SU-DHL-6 (cell line): ENCODE measurements around the gene GARIN5A.

Experiments used
- H2AFZ ChIP-seq: fragments of 200-600 bp; sonication (generic); 2 replicates; pipeline ENCODE4 v1.6.1; 2014; ENCODE audit warnings: low read depth, mild to moderate bottlenecking, moderate library complexity, mixed read lengths, antibody characterized with exemption, low read length; ENCODE audit not compliant: severe bottlenecking
- H3F3A ChIP-seq: fragments of 200-600 bp; shearing (Covaris generic); 2 replicates; pipeline ENCODE4 v1.6.0; 2016; ENCODE audit warnings: antibody characterized with exemption, mild to moderate bottlenecking; ENCODE audit not compliant: insufficient read depth
- H3K27ac ChIP-seq: fragments of 200-600 bp; sonication (generic); 2 replicates; pipeline ENCODE4 v1.5.1; 2016; ENCODE audit warnings: low read depth, mild to moderate bottlenecking, low read length, moderate library complexity, mixed read lengths
- H3K27me3 ChIP-seq: fragments of 200-600 bp; sonication (generic), shearing (Covaris generic); 2 replicates; pipeline ENCODE4 v1.6.0; 2014; ENCODE audit warnings: mild to moderate bottlenecking, low read length
- H3K36me3 ChIP-seq: fragments of 200-600 bp; sonication (generic); 2 replicates; pipeline ENCODE4 v1.6.1; 2014; ENCODE audit warnings: mild to moderate bottlenecking, low read length, mixed read lengths
- H3K4me2 ChIP-seq: fragments of 300-600, 200-600 bp; shearing (Covaris generic), sonication (generic); 2 replicates; pipeline ENCODE4 v1.6.0; 2014; ENCODE audit warnings: low read length, low read depth, mild to moderate bottlenecking; ENCODE audit not compliant: poor library complexity, severe bottlenecking
- H3K4me3 ChIP-seq: fragments of 200-600 bp; sonication (generic); 2 replicates; pipeline ENCODE4 v1.5.1; 2014; ENCODE audit warnings: antibody characterized with exemption, low read length, mild to moderate bottlenecking, mixed read lengths; ENCODE audit not compliant: insufficient read depth, poor library complexity, severe bottlenecking
- H3K79me2 ChIP-seq: fragments of 200-600 bp; sonication (generic); 2 replicates; pipeline ENCODE4 v1.6.1; 2014; ENCODE audit warnings: mild to moderate bottlenecking, low read length, moderate library complexity; ENCODE audit not compliant: insufficient read depth
- H3K9ac ChIP-seq: fragments of 200-600 bp; sonication (generic); 2 replicates; pipeline ENCODE4 v1.7.0; 2014; ENCODE audit warnings: mild to moderate bottlenecking, low read length
- H3K9me2 ChIP-seq: fragments of 200-600 bp; sonication (generic); replicated peaks from 2 replicates; pipeline ENCODE4 v1.6.1; 2014; ENCODE audit warnings: low read length; ENCODE audit not compliant: insufficient read depth
- H3K9me3 ChIP-seq: fragments of 200-600 bp; sonication (generic); 2 replicates; pipeline ENCODE4 v1.6.1; 2014; ENCODE audit warnings: low read length, mixed read lengths; ENCODE audit not compliant: insufficient read depth
- H4K20me1 ChIP-seq: fragments of 200-600 bp; sonication (generic); 2 replicates; pipeline ENCODE4 v1.6.1; 2014; ENCODE audit warnings: low read depth, mild to moderate bottlenecking, antibody characterized with exemption, low read length, moderate library complexity, mixed read lengths
- CTCF ChIP-seq: fragments of 200-600 bp; sonication (generic); IDR thresholded peaks from one replicate; pipeline ENCODE4 v1.5.1; 2017; ENCODE audit warnings: antibody characterized with exemption, mild to moderate bottlenecking, low read length, moderate library complexity; ENCODE audit not compliant: insufficient read depth, poor library complexity, severe bottlenecking
- EZH2phosphoT487 ChIP-seq: fragments of 200-600 bp; sonication (generic), shearing (Covaris generic); conservative IDR thresholded peaks from 2 replicates; pipeline ENCODE4 v1.6.1; 2018; ENCODE audit warnings: mild to moderate bottlenecking, antibody characterized with exemption, low read length, moderate library complexity, mixed read lengths

The GARIN5A gene

GRCh38 chr19:50512112-50512998, 35.7 kb upstream of the GARIN5A start:
- no peaks in the 10 kb centered on the region for H3K9me2 ChIP-seq
- no peaks in the 10 kb centered on the region for H4K20me1 ChIP-seq
- H2AFZ ChIP-seq = no peak overlapping the region
- 0 out of 2 replicates have a peak overlapping the region, but pooled peaks have one; percentile 80 for H3K9ac ChIP-seq
- H3F3A ChIP-seq = no peaks in the 10 kb centered on the region
- no peaks in the 10 kb centered on the region for H3K9me3 ChIP-seq
- no peaks in the 10 kb centered on the region for H3K36me3 ChIP-seq
- no peaks in the 10 kb centered on the region for H3K79me2 ChIP-seq
- H3K4me3 ChIP-seq = no peak overlapping the region
- H3K4me2 ChIP-seq = peak overlapping the region; percentile 78
- H3K27ac ChIP-seq = no peak overlapping the region
- no peaks in the 10 kb centered on the region for H3K27me3 ChIP-seq
- TF ChIP-seq CTCF = no peak
- TF ChIP-seq EZH2phosphoT487 = no peak

GRCh38 chr19:50511069-50511822, 34.6 kb upstream of the GARIN5A start, which contains the start of gene JOSD2:
Gene JOSD2 (minus strand): TSS chr19:50511191. CDS start chr19:50510431, 760 bp downstream.
- H3K9me2 ChIP-seq = no peaks in the 10 kb centered on the region
- no peaks in the 10 kb centered on the region for H3F3A ChIP-seq
- H3K27ac ChIP-seq = no peak within 1 kb of the TSS
- H3K4me3 ChIP-seq = peak within 1 kb of the TSS; percentile 64
- no peaks in the 10 kb centered on the region for H3K9me3 ChIP-seq
- H3K4me2 ChIP-seq = peak within 1 kb of the TSS; percentile 78
- H3K36me3 ChIP-seq = no peaks in the 10 kb centered on the region
- no peaks in the 10 kb centered on the region for H4K20me1 ChIP-seq
- H3K79me2 ChIP-seq = no peaks in the 10 kb centered on the region
- no peaks in the 10 kb centered on the region for H3K27me3 ChIP-seq
- H3K9ac ChIP-seq = peak within 1 kb of the TSS; percentile 80
- TF ChIP-seq EZH2phosphoT487 (no peak), CTCF (no peak)
- H2AFZ ChIP-seq = peak within 1 kb of the TSS; percentile 76

GRCh38 chr19:50510700-50511068, 34.0 kb upstream of the GARIN5A start:
- Histone ChIP-seq H3K4me3 (peak overlapping the region; percentile 64), H3K9me3 (no peaks in the 10 kb centered on the region), H3K9ac (peak overlapping the region; percentile 80), H2AFZ (peak overlapping the region; percentile 76), H4K20me1 (no peaks in the 10 kb centered on the region), H3K27me3 (no peaks in the 10 kb centered on the region), H3K4me2 (peak overlapping the region; percentile 78), H3K79me2 (no peaks in the 10 kb centered on the region), H3F3A (no peaks in the 10 kb centered on the region), H3K9me2 (no peaks in the 10 kb centered on the region), H3K36me3 (no peaks in the 10 kb centered on the region), H3K27ac (no peak overlapping the region)
- TF ChIP-seq CTCF (no peak), EZH2phosphoT487 (no peak)
